Brain microvascular endothelial cell (primary cell): ENCODE results near the gene BACE2.

ENCODE experiments used
- DNase-seq: peaks from one replicate; pipeline ENCODE4 v3.0.0-alpha.2; 2020
- H3K27ac ChIP-seq: fragments of 250-450 bp; sonication (Bioruptor Pico); 2 replicates; pipeline ENCODE4 v1.5.1; 2020; ENCODE audit warnings: mild to moderate bottlenecking, moderate library complexity
- H3K27me3 ChIP-seq: fragments of 250-450 bp; sonication (Bioruptor Pico); replicated peaks from 2 replicates; pipeline ENCODE4 v1.5.1; 2020; ENCODE audit warnings: mild to moderate bottlenecking
- H3K36me3 ChIP-seq: fragments of 250-450 bp; sonication (Bioruptor Pico); replicated peaks from 2 replicates; pipeline ENCODE4 v1.5.1; 2020; ENCODE audit warnings: mild to moderate bottlenecking
- H3K4me3 ChIP-seq: 2 replicates; pipeline ENCODE4 v1.5.1; 2011; ENCODE audit warnings: low read depth, mild to moderate bottlenecking, control low read depth, low read length, moderate library complexity
- in situ Hi-C: cut with HindIII; loops from 2 replicates; pipeline ENCODE4 v1.10.0; 2017; ENCODE audit warnings: low sequenced_read_pairs, low pct_ligation_motif_present
- TF ChIP-seq, protein P1 (sequence below): IDR thresholded peaks from 2 replicates; pipeline ENCODE4 v1.5.1; 2011; ENCODE audit warnings: low read depth, mild to moderate bottlenecking, moderate library complexity, low read length, control low read depth, inconsistent platforms; ENCODE audit errors: missing control alignments

BACE2 gene

DNA sequence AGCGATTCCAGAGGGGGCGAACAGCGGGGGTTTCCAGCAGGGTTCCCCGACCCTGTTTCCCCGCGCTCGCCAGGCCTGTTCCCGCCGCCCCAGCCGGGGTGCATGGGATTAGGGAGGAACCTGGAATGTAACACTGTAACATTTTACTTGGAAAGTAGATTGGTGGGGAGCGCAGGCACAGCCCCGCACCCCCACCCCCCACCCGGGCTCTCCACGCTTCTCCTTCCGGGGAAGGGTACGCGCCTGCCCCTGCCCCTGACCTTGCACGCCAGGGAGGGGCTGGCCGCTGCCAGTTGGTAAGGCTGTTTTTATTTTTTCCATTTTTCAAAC lies 149.1 kb downstream of the BACE2 start:
- in situ Hi-C loops = no loop called here
- TF ChIP-seq, protein P1, sequence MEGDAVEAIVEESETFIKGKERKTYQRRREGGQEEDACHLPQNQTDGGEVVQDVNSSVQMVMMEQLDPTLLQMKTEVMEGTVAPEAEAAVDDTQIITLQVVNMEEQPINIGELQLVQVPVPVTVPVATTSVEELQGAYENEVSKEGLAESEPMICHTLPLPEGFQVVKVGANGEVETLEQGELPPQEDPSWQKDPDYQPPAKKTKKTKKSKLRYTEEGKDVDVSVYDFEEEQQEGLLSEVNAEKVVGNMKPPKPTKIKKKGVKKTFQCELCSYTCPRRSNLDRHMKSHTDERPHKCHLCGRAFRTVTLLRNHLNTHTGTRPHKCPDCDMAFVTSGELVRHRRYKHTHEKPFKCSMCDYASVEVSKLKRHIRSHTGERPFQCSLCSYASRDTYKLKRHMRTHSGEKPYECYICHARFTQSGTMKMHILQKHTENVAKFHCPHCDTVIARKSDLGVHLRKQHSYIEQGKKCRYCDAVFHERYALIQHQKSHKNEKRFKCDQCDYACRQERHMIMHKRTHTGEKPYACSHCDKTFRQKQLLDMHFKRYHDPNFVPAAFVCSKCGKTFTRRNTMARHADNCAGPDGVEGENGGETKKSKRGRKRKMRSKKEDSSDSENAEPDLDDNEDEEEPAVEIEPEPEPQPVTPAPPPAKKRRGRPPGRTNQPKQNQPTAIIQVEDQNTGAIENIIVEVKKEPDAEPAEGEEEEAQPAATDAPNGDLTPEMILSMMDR = no peak
- H3K4me3 ChIP-seq = no peak overlapping the region
- H3K27me3 ChIP-seq = peaks cover 13% of the 10 kb centered on the region
- H3K36me3 ChIP-seq = no peaks in the 10 kb centered on the region
- H3K27ac ChIP-seq = no peak overlapping the region
- DNase-seq = no peak

DNA sequence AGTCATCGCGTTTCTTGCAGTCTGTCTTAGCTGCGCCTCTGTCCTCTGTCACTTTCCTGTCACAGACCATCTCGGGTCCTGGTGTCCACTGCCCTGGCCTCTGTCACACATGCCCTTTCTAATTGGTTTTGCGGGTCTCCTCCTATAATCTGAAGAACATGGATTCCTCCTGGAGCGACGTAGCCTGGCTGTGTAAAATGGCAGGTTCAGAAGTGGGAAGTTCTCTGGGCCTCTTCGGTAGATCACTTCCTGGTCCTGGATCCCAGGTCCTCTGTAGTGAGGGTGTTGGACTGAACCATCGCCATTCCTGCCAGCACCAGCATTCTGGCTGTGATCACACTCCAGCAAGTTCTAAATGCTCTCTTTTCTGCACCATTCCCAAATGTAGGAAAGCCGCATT lies 149.5 kb downstream of the BACE2 start:
- Histone ChIP-seq H3K27ac (no peak overlapping the region), H3K4me3 (no peak overlapping the region), H3K27me3 (peaks cover 13% of the 10 kb centered on the region), H3K36me3 (no peaks in the 10 kb centered on the region)
- DNase-seq = no peak
- in situ Hi-C loops = no loop called here
- TF ChIP-seq, protein P1 = no peak

DNA sequence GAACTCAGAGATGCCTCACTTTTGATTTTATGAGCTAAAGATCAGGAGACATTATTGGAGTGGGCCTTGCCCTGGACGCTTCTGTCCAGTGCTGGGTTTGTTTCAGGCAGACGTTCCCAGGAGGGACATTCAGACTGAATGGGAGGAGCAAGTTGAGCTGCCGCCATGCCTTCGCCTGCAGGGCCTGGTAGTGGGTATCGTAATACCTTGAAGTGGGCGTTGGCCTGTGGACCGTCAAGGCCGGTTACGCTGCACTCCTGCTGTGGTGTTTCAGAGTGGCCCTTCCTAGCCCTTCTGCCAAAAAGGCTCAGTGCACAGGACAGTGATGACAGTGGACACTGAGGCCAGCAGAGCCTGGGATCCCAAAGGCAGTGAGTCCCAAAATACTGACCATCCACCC lies 150.3 kb downstream of the BACE2 start:
- no peaks in the 10 kb centered on the region for H3K36me3 ChIP-seq
- no peak for DNase-seq
- in situ Hi-C loops = no loop called here
- TF ChIP-seq, protein P1 = no peak
- peaks cover 13% of the 10 kb centered on the region for H3K27me3 ChIP-seq
- H3K4me3 ChIP-seq = no peak overlapping the region
- H3K27ac ChIP-seq = no peak overlapping the region

DNA sequence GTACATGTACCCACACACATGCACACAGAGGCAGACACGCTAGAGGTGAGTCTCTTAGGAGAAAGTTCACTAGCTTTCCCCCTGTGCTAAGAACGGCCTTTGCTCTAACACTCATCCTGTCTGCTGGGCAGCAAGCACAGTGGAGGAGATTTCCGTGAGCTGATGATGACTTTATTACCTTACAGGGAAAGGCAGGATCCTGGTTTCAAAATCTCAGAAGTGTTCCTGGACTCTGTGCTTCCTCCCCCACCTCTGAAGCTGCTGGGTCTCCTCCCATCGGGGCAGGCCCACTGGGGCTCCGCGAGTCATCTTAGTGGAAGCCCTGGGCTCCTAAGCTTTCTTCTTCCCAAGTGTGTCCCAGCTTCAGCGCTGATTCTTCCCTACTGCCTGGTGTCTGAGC lies 151.3 kb downstream of the BACE2 start:
- H3K36me3 ChIP-seq = no peaks in the 10 kb centered on the region
- in situ Hi-C loops = no loop called here
- TF ChIP-seq, protein P1 = no peak

DNA sequence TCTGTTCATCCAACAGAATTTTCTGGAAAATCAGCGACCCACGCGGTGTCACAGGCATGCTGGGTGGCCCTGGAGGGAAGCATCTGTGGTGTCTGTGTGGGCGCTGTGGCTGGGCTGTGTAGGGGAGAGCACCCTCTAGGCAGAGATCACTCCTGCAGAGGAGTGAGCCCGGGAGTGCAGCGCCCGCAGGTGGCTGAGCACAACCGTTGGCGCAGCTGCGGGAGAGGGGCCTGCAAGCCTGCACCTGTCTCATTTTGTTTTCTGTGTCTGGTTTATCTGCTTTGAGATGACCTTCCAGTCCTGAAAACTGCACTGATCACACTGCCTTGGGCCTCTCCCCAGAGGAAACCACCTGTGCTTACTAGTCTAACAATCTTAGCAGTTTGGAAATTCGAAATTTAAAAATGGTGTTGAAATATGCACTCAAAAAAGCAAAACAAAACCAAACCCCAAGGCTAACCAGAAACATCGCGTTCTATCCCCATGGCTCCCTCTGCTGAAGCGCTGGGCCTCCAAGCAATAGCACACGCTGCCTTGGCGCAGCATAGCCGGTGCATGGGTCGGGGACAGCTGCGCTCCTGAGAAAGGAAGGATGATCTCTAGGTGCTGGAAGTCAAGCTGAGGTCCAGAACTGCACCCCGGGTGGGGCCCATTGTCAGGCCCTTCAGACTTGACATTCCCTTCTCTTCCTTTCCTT lies 153.4 kb downstream of the BACE2 start:
- Histone ChIP-seq H3K27me3 (peaks cover 7% of the 10 kb centered on the region), H3K27ac (no peak overlapping the region), H3K36me3 (no peaks in the 10 kb centered on the region), H3K4me3 (no peak overlapping the region)
- TF ChIP-seq, protein P1 = no peak
- in situ Hi-C loops = no loop called here
- no peak for DNase-seq

More for the DNA sequence above, 151.3 kb downstream of the BACE2 start:
- no peak for DNase-seq
- Histone ChIP-seq H3K27me3 (peaks cover 13% of the 10 kb centered on the region), H3K27ac (no peak overlapping the region), H3K4me3 (no peak overlapping the region)

DNA sequence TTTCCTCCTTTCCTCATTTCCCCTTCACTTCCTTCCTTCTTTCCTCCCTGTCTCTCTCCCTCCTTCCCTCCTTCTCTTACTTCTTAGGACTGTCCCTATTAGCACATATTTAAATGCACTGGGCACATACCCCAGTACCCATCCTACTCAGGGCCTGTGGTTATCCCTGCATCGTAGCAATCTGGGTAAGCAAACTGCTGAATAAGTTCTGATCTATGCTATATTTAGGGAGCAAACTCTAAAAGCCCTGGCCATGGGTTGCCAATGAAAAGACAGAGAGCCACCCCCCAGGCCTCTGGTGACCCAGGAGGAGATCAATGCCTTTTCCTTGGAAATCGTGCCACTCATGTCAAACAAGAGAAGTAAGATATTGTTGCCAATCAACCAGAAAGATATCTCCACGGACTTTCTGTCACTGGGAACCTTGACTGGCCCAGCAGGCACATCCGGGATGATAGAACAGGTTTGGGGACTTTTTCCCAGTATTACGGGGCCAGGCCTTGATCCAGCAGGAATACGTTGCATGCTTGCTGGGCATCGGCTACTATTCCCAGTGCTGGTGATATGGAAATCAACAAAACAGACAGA lies 154.0 kb downstream of the BACE2 start:
- TF ChIP-seq, protein P1 = no peak
- Histone ChIP-seq H3K36me3 (no peaks in the 10 kb centered on the region), H3K27ac (no peak overlapping the region), H3K27me3 (peaks cover 2% of the 10 kb centered on the region), H3K4me3 (no peak overlapping the region)
- no peak for DNase-seq
- in situ Hi-C loops = no loop called here
